ENCODE measurements around the gene NYNRIN.
"Not testable (repeated sequence)": the region's sequence is repeated elsewhere in the genome, so short reads cannot be mapped to it uniquely, and the experiment has no call there.

NYNRIN gene

DNA sequence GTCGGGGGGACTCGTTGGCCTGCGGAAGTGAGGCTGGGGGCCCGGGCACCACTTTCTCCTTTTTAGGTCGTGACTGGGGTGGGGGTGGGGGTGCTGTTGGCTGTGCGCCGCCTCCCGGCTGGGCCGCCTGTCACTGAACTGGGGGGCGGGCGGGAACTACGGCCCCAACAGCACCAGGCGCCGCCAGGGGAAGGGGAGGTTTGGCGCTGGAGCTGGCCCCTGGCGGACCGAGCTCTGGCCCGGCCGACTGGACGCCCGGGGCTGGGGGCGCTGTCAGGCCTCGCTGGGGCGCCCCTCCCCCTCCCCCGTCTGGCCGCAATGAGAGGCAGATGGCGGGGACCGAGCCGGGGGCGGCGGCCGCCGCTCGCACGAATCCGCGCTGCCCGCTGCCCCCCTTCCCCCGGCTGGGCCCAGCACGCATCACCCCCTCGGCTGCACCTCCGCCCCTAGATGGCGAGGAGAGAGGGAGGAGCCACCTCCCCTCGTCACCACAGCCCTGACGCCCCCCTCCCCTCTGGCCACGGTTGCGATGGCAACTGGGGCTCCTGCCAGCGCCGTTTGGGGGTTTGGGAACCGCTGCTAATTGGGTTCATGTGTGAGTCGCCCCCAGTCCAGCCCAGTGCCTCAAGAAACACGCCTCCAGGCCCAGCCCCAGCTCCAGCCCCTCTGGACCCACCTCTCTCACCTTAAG, 30.1 kb upstream of the NYNRIN start:
- Histone ChIP-seq H3K27ac (peak overlapping the region in 20 of 21 experiments; percentile 62 to 98 (median 86)), H3K4me3 (peak overlapping the region; percentile 34 to 52 (median 41))

DNA sequence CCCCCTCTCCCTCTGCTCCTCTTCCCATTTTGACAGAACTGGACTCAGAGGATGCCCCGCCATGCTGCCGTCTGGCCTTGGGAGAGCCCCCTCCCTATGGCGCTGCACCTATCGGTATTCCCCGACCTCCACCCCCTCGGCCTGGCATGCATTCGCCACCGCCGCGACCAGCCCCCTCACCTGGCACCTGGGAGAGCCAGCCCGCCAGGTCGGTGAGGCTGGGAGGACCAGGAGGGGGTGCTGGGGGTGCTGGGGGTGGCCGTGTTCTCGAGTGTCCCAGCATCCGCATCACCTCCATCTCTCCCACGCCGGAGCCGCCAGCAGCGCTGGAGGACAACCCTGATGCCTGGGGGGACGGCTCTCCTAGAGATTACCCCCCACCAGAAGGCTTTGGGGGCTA, 29.3 kb upstream of the NYNRIN start:
- peak overlapping the region in 17 of 21 experiments; percentile 29 to 98 (median 88) for H3K27ac ChIP-seq

GRCh38 chr14:24369907-24370687, 28.7 kb upstream of the NYNRIN start:
- peak overlapping the region in 2 of 7 experiments; percentile 43 to 52 for H3K4me3 ChIP-seq
- peak overlapping the region in 11 of 21 experiments; percentile 9 to 98 (median 56) for H3K27ac ChIP-seq

More for the DNA sequence above, 29.3 kb upstream of the NYNRIN start:
- H3K4me3 ChIP-seq = peak overlapping the region in 6 of 7 experiments; percentile 34 to 52 (median 42)

DNA sequence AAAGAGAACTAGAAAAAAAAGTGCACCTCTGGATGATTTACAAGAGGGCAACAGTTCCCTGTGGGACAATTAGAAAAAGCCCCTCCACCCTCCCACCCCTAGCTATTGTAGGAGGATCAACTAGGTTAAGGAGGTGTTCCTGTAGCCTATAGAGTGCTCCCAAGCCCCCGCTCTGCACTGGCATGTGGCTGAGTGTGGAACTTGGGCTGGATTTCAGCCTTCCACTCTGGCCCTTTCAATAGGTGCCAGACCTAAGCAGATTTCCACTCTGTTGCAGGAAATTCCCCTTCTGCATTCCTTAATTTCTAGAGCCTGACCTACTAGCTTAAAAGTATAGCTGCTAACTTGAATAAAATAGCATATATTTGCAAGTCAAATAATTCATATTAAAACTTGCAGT, 28.1 kb upstream of the NYNRIN start:
- H3K27ac ChIP-seq = no peak overlapping the region
- no peak overlapping the region for H3K4me3 ChIP-seq

DNA sequence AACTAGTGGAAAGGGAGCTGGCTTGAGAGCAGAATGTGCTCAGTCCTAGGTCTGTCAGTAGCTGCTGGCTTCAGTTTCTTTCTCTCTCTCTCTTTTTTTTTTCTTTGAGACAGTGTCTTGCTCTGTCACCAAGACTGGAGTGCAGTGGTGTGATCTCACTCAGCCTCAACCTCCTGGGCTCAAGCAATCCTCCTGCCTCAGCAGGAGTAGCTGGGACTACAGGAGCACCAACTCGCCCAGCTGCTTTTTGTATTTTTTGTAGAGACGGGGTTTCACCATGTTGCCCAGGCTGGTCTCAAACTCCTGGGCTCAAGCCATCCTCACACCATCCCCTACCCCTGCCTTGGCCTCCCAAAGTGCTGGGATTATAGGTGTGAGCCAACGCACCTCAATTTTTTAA, 27.2 kb upstream of the NYNRIN start:
- H3K4me3 ChIP-seq = not testable (repeated sequence)
- peak overlapping the region in 1 of 21 experiments; percentile 11 for H3K27ac ChIP-seq

DNA sequence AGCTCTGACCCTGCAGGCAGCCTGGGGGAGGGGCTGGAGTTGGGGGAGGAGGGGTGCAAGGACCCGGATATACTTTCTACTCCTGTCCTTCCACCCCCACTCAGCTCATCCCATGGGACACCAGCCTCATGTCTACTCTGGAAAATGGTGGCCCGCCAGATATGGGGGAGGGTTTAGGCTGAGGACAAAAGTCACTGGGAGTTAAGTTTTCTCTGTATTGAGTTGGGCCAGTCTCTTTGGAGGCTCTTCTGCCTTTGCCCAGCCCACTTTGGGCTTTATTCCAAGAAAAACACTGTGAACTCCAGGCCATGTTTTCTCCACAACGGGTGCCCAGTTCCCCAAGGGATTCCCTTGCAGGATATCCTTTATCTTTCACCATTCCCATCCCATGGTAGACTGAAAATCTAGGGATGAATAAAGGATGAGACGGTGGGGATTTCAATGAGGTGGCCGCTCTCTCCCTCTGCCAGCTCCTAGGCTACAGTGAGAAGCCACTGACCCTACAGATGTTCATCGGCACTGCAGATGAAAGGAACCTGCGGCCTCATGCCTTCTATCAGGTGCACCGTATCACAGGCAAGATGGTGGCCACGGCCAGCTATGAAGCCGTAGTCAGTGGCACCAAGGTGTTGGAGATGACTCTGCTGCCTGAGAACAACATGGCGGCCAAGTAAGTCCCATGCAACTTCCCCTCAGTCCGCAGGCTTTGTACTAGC, 25.9 kb upstream of the NYNRIN start:
- Histone ChIP-seq H3K4me3 (no peak overlapping the region), H3K27ac (no peak overlapping the region)

DNA sequence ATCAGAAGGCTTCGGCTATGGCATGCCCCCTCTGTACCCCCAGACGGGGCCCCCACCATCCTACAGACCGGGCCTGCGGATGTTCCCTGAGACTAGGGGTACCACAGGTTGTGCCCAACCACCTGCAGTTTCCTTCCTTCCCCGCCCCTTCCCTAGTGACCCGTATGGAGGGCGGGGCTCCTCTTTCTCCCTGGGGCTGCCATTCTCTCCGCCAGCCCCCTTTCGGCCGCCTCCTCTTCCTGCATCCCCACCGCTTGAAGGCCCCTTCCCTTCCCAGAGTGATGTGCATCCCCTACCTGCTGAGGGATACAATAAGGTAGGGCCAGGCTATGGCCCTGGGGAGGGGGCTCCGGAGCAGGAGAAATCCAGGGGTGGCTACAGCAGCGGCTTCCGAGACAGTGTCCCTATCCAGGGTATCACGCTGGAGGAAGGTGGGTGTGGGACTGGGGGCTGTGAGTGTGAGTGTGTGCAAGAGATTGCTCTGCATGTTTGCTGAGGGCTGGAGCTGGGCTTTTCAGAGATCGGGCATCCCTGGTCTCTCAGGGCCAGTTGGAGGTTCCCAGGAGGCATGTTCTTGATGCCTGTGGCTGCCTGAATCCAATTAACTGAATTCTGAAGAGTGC, 22.2 kb upstream of the NYNRIN start:
- Histone ChIP-seq H3K27ac (no peak overlapping the region), H3K4me3 (no peak overlapping the region)

DNA sequence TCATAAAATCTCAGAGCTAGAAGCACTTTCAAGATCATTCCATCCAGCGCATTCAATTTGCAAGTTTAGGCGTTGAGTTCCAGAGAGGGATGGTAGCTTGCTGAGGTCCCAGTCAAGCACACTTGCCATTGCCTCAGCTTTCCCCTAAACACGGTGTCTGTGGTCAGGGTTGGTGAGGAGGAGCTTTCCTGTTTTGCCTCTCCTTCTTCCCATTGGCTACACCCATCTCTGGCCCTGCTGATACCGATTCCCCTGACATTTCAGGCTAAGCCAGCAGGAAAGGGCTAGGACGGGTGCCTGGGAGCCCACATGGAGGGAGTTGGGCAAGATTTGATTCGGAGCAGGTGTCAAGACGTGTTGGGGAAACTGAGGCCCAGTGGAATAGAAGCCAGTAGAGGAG, 21.7 kb upstream of the NYNRIN start:
- peak overlapping the region in 1 of 21 experiments; percentile 30 for H3K27ac ChIP-seq
- H3K4me3 ChIP-seq = no peak overlapping the region

DNA sequence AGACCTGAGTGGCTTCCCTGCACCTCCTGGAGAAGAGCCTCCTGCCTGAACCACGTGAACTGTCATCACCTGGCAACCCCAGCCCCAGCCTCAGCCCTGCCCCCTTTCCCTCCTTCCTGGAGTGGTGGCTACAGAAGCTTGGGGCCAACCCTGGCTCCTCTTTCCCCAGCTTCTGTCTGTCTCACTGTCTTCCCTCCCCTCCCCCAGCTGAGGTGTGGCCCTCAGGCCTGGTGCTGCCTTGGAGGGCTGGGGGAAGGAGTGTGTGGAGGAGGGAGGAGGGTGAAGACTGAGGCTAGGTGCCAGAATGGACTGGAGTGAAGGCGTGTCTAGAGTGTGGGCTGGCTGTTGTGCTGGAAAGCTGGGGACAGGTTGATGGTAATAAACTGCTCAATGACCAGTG, 21.1 kb upstream of the NYNRIN start:
- H3K4me3 ChIP-seq = no peak overlapping the region
- H3K27ac ChIP-seq = peak overlapping the region in 2 of 21 experiments; percentile 23 to 30

DNA sequence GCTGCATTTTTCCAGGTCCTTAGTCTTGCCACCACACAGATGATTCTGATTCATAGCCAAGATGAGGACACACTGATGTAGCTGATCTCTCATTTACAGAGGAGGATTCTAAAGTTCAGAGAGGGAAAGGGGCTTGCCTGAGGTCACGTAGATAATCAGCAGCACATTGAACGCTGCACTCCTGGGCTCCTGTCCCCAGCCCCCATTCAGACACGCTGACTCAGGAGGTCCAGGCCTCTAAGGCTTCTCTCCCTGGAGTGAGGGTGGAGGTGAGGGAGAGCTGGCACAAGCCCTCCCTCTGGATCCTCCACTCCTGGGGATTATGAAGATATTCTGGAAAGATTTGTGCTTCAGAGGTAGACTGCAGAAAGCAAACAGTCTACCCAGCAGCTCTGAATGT, 20.5 kb upstream of the NYNRIN start:
- Histone ChIP-seq H3K4me3 (no peak overlapping the region), H3K27ac (peak overlapping the region in 2 of 21 experiments; percentile 23 to 30)

- Histone ChIP-seq H3K27ac (peak overlapping the region in 2 of 21 experiments; percentile 23 to 43), H3K4me3 (no peak overlapping the region)
Observed at GRCh38 chr14:24378981-24379906, 19.6 kb upstream of the NYNRIN start.

GRCh38 chr14:24379907-24380730, 18.7 kb upstream of the NYNRIN start:
- H3K27ac ChIP-seq = no peak overlapping the region
- H3K4me3 ChIP-seq = no peak overlapping the region

DNA sequence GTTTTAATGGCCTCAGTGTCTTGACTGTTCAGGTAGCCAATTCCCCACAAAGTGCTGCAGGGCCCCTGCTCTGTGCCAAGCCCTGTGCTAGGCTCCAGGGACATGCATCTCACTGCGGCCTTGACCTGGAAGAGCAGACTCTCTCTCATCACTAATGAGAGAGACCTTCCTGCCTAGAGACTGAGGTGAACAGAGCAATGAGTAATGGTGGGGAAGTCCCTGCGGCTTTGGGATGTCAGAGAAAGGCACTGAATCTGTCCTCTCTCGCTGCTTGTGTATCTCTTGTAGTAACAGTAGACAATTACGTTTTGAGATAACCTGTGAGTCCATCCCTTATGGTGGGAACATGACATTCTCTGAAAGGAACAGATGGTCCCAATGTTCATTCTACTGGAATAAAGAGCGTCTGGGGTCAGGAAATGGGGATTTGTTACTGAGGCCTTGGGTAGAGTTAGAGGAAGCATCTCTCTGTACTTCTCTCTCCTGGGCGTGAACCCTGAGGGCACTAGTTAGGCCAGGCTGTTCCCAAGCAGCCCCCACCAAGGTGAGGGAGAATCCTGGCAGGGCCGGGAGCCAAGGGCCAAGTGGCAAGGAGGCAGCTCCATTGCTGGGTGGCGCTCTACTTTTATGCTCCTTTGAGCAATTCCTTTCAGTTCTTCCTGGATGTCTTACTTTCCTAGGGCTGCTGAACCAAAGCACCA, 17.3 kb upstream of the NYNRIN start:
- Histone ChIP-seq H3K4me3 (no peak overlapping the region), H3K27ac (peak overlapping the region in 1 of 21 experiments; percentile 6)

GRCh38 chr14:24382064-24382371, 16.8 kb upstream of the NYNRIN start:
- Histone ChIP-seq H3K4me3 (no peak overlapping the region), H3K27ac (peak overlapping the region in 2 of 21 experiments; percentile 3 to 6)

GRCh38 chr14:24384169-24384568, 14.6 kb upstream of the NYNRIN start:
- Histone ChIP-seq H3K4me3 (no peak overlapping the region), H3K27ac (no peak overlapping the region)

DNA sequence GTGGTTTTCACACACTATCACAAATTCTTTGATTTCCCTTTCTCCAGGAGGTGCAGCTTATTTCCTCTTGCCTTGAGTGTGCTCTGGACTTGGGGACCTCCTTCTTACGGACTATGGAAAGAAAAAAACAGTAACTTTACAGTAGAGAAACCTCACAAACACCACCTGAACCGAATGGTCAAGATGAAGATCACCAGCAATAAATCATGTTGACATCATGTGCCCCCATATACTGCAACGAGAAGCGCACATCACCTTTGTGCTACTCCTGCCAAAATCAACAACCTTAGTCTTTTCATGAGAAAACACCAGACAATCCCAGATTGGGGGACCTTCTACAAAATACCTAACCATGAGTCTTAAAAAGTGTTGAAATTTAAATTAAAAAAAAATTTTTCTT, 13.3 kb upstream of the NYNRIN start:
- no peak overlapping the region for H3K4me3 ChIP-seq
- no peak overlapping the region for H3K27ac ChIP-seq

- Histone ChIP-seq H3K27ac (no peak overlapping the region), H3K4me3 (no peak overlapping the region)
Observed at GRCh38 chr14:24387009-24387345, 11.8 kb upstream of the NYNRIN start.

GRCh38 chr14:24387579-24387978, 11.2 kb upstream of the NYNRIN start:
- H3K27ac ChIP-seq = not testable (repeated sequence)

More at GRCh38 chr14:24387579-24387978, 11.2 kb upstream of the NYNRIN start:
- not testable (repeated sequence) for H3K4me3 ChIP-seq

Measured in skin epidermis (tissue), 12 donors.